BJ (cell line): Measurements from ENCODE around the gene HNRNPA1. TPM values are rescaled to one million over a fixed set of nuclear protein-coding genes. Genes with fewer than 3 reads are reported as not detected.
"Not testable (repeated sequence)": the region's sequence is repeated elsewhere in the genome, so short reads cannot be mapped to it uniquely, and the experiment has no call there.

Experiments
- CTCF ChIA-PET: fragments of 350-600 bp; formaldehyde crosslinking; extraction: SDS; loops from one replicate; lab custom pipeline; 2021; ENCODE audit warnings: antibody characterized with exemption, inconsistent platforms; lab: Yijun Ruan, JAX
- POLR2A ChIA-PET: fragments of 300-600 bp; sonication (Branson Sonifier 250); formaldehyde crosslinking; extraction: SDS; loops from one replicate; lab custom pipeline; 2021; ENCODE audit warnings: antibody characterized with exemption; lab: Charles Lee
- DNase-seq: peaks from one replicate; pipeline ENCODE4 v3.0.0-alpha.2; 2011; ENCODE audit warnings: low read depth
- H3K27me3 ChIP-seq: 2 replicates; pipeline ENCODE4 v1.6.0; 2011; ENCODE audit warnings: low read length; ENCODE audit not compliant: control insufficient read depth, insufficient read depth
- H3K36me3 ChIP-seq: 2 replicates; pipeline ENCODE4 v1.5.1; 2011; ENCODE audit warnings: low read length; ENCODE audit not compliant: control insufficient read depth, insufficient read depth
- H3K4me3 ChIP-seq: 2 replicates; pipeline ENCODE4 v1.5.1; 2011; ENCODE audit warnings: low read depth, mild to moderate bottlenecking, control low read depth, low read length
- CTCF ChIP-seq: IDR thresholded peaks from 2 replicates; pipeline ENCODE4 v1.5.1; 2011; ENCODE audit warnings: low read depth, mild to moderate bottlenecking, control low read depth, inconsistent platforms, low read length, moderate library complexity; ENCODE audit not compliant: insufficient read depth
- polyA minus RNA-seq: library from RNA; depleted of rRNA, polyadenylated mRNA; stranded (reverse); fragments of >200 nt; gene quantifications from 2 replicates; pipeline ENCODE4 v1.2.3, GENCODE V29; 2011; rRNA and poly(A)+ RNA removed
- polyA plus RNA-seq: library from polyadenylated mRNA; depleted of rRNA; stranded (reverse); fragments of >200 nt; gene quantifications from 2 replicates; pipeline ENCODE4 v1.2.3, GENCODE V29; 2011; rRNA removed

Gene HNRNPA1
- polyA plus RNA-seq, result 466 and 569 TPM in 2 replicates
- polyA minus RNA-seq, result 328 and 374 TPM in 2 replicates

- H3K36me3 ChIP-seq, result peaks cover 6% of the 10 kb centered on the region
- POLR2A ChIA-PET, result interaction anchor here (0.6 to 1.5 kb wide), 9 partner anchors 17 to 64 kb away, joined by 3 to 10 read pairs (median 3); partner anchors contain the start of gene COPZ1
- peak within 1 kb of the TSS; percentile 94 for H3K4me3 ChIP-seq
- CTCF ChIA-PET, result interaction anchor here (0.8 to 1.7 kb wide), 16 partner anchors 11 to 99 kb away, joined by 3 to 12 read pairs (median 4); partner anchors contain the start of gene NFE2
- no peak for TF ChIP-seq CTCF
- no peaks in the 10 kb centered on the region for H3K27me3 ChIP-seq
- DNase-seq, result peak; percentile 99
These were observed at the start of gene HNRNPA1 for GRCh38 chr12:54280468-54281260. HNRNPA1 (plus strand) TSS chr12:54280726; CDS start chr12:54280808, 82 bp downstream.

DNA sequence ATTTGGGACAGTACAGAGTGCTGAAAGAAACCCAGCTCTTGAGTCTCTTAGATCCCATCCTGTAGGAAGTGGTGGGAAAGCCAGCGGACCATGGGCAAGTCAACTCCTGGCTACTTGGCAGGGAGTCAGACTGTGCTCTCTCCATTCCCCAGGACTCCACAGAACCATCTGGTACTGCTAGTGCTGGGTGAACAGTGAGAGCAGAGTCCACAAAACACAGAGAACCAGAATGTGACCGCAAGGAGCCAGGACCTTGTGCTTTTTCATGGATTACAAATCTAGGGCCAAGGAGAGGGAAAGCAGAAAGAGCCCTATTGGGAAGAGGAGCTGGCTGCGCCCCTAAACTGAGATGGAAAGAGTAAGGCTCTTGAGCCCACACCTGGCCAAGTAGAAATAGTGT lies 49.3 kb upstream of the HNRNPA1 start:
- H3K4me3 ChIP-seq, DNase-seq, H3K27me3 ChIP-seq, POLR2A ChIA-PET, H3K36me3 ChIP-seq: not testable (repeated sequence)
- CTCF ChIA-PET, result interaction anchor here (0.8 to 1.9 kb wide), 3 partner anchors 9 to 148 kb away, joined by 4 to 7 read pairs (median 5); no protein-coding TSS in a partner anchor

GRCh38 chr12:54232790-54233189 lies 47.7 kb upstream of the HNRNPA1 start:
- no peaks in the 10 kb centered on the region for H3K36me3 ChIP-seq
- no peaks in the 10 kb centered on the region for H3K27me3 ChIP-seq
- DNase-seq, result no peak
- ChIA-PET POLR2A (no interaction called here), CTCF (interaction anchor here (0.7 to 3.9 kb wide), 5 partner anchors 9 to 93 kb away, joined by 3 to 10 read pairs (median 6); partner anchors contain the start of gene COPZ1)
- peak; percentile 39 for TF ChIP-seq CTCF
- H3K4me3 ChIP-seq, result no peak overlapping the region

- POLR2A ChIA-PET, result no interaction called here
- no peak for TF ChIP-seq CTCF
- H3K36me3 ChIP-seq, result peaks cover 2% of the 10 kb centered on the region
These were observed 42.0 kb upstream of the HNRNPA1 start for GRCh38 chr12:54238531-54238930.

GRCh38 chr12:54239620-54240019 lies 40.9 kb upstream of the HNRNPA1 start:
- Histone ChIP-seq H3K36me3 (peaks cover 6% of the 10 kb centered on the region), H3K4me3 (no peak overlapping the region), H3K27me3 (no peaks in the 10 kb centered on the region)
- CTCF ChIA-PET, result interaction anchor here (0.7 to 3.7 kb wide), 6 partner anchors 12 to 32 kb away, joined by 3 to 14 read pairs (median 4); no protein-coding TSS in a partner anchor
- DNase-seq, result no peak
- POLR2A ChIA-PET, result no interaction called here
- no peak for TF ChIP-seq CTCF

More at GRCh38 chr12:54238531-54238930, 42.0 kb upstream of the HNRNPA1 start:
- no peak for DNase-seq
- H3K4me3 ChIP-seq, result no peak overlapping the region
- no peaks in the 10 kb centered on the region for H3K27me3 ChIP-seq
- CTCF ChIA-PET, result interaction anchor here (0.8 to 4.3 kb wide), 7 partner anchors 9 to 120 kb away, joined by 3 to 20 read pairs (median 4); no protein-coding TSS in a partner anchor
